H9 (cell line): ENCODE results near the gene PLD5. TPM values are rescaled to one million over a fixed set of nuclear protein-coding genes. Genes with fewer than 3 reads are reported as not detected.

Experiments
- DNase-seq: peaks from one replicate; pipeline ENCODE4 v3.0.0-alpha.2; 2017
- H2AFZ ChIP-seq: one replicate; pipeline ENCODE4 v1.6.1; 2013; ENCODE audit warnings: mild to moderate bottlenecking, low read length, control low read depth, moderate library complexity
- H2AK5ac ChIP-seq: 2 replicates; pipeline ENCODE4 v1.6.1; 2013; ENCODE audit warnings: low read length, control low read depth, mixed read lengths; ENCODE audit not compliant: insufficient read length
- H2BK120ac ChIP-seq: one replicate; pipeline ENCODE4 v1.6.1; 2013; ENCODE audit warnings: low read depth, mild to moderate bottlenecking, low read length, control low read depth, inconsistent platforms; ENCODE audit not compliant: poor library complexity, severe bottlenecking
- H2BK12ac ChIP-seq: 2 replicates; pipeline ENCODE4 v1.6.1; 2013; ENCODE audit warnings: low read length, control low read depth, mixed read lengths, low read depth; ENCODE audit not compliant: insufficient read length
- H2BK15ac ChIP-seq: 2 replicates; pipeline ENCODE4 v1.6.1; 2013; ENCODE audit warnings: low read depth, low read length, control low read depth
- H2BK20ac ChIP-seq: one replicate; pipeline ENCODE4 v1.6.1; 2013; ENCODE audit warnings: low read depth, mild to moderate bottlenecking, low read length, control low read depth, inconsistent platforms; ENCODE audit not compliant: poor library complexity, severe bottlenecking
- H2BK5ac ChIP-seq: 2 replicates; pipeline ENCODE4 v1.6.1; 2013; ENCODE audit warnings: low read length, control low read depth, mixed read lengths; ENCODE audit not compliant: insufficient read length
- H3K14ac ChIP-seq: 2 replicates; pipeline ENCODE4 v1.6.1; 2013; ENCODE audit warnings: low read length, control low read depth; ENCODE audit not compliant: insufficient read depth
- H3K18ac ChIP-seq: 2 replicates; pipeline ENCODE4 v1.6.1; 2013; ENCODE audit warnings: low read depth, mild to moderate bottlenecking, mixed read lengths, low read length, control low read depth; ENCODE audit not compliant: insufficient read length
- H3K23ac ChIP-seq: 2 replicates; pipeline ENCODE4 v1.6.1; 2013; ENCODE audit warnings: low read length, control low read depth, mixed read lengths, low read depth; ENCODE audit not compliant: insufficient read length
- H3K23me2 ChIP-seq: 2 replicates; pipeline ENCODE4 v1.6.1; 2013; ENCODE audit warnings: low read depth, mild to moderate bottlenecking, mixed read lengths, low read length, control low read depth; ENCODE audit not compliant: insufficient read length, poor library complexity, severe bottlenecking
- H3K27ac ChIP-seq: 2 replicates; pipeline ENCODE4 v1.5.1; 2013; ENCODE audit warnings: low read length, control low read depth, mixed read lengths, low read depth; ENCODE audit not compliant: insufficient read length
- H3K27me3 ChIP-seq: 2 replicates; pipeline ENCODE4 v1.6.1; 2013; ENCODE audit warnings: low read length, control low read depth, inconsistent platforms; ENCODE audit not compliant: insufficient read depth
- H3K4ac ChIP-seq: 2 replicates; pipeline ENCODE4 v1.6.1; 2013; ENCODE audit warnings: low read depth, mild to moderate bottlenecking, control low read depth, inconsistent platforms, low read length, moderate library complexity
- H3K4me1 ChIP-seq: 2 replicates; pipeline ENCODE4 v1.6.1; 2013; ENCODE audit warnings: low read length, control low read depth, inconsistent platforms; ENCODE audit not compliant: insufficient read depth
- H3K4me2 ChIP-seq: 2 replicates; pipeline ENCODE4 v1.6.1; 2013; ENCODE audit warnings: low read length, control low read depth, mixed read lengths; ENCODE audit not compliant: insufficient read length, insufficient read depth
- H3K56ac ChIP-seq: 2 replicates; pipeline ENCODE4 v1.6.1; 2013; ENCODE audit warnings: low read depth, mild to moderate bottlenecking, mixed read lengths, low read length, control low read depth; ENCODE audit not compliant: insufficient read length
- H3K79me1 ChIP-seq: 2 replicates; pipeline ENCODE4 v1.6.1; 2013; ENCODE audit warnings: low read depth, mild to moderate bottlenecking, moderate library complexity, low read length, control low read depth, inconsistent platforms; ENCODE audit not compliant: insufficient read depth, poor library complexity, severe bottlenecking
- H3K79me2 ChIP-seq: 2 replicates; pipeline ENCODE4 v1.6.1; 2013; ENCODE audit warnings: low read length, control low read depth, inconsistent platforms; ENCODE audit not compliant: insufficient read depth
- H3K9ac ChIP-seq: 2 replicates; pipeline ENCODE4 v1.6.1; 2013; ENCODE audit warnings: low read length, control low read depth, mixed read lengths; ENCODE audit not compliant: insufficient read length; ENCODE audit errors: extremely low read depth
- H3K9me3 ChIP-seq: one replicate; pipeline ENCODE4 v1.6.1; 2013; ENCODE audit warnings: low read depth, low read length, inconsistent platforms; ENCODE audit not compliant: control insufficient read depth
- H3T11ph ChIP-seq: one replicate; pipeline ENCODE4 v1.6.1; 2013; ENCODE audit warnings: mild to moderate bottlenecking, low read length, control low read depth, inconsistent platforms
- H4K20me1 ChIP-seq: one replicate; pipeline ENCODE4 v1.6.1; 2013; ENCODE audit not compliant: control insufficient read depth, insufficient read length, insufficient read depth
- H4K5ac ChIP-seq: 2 replicates; pipeline ENCODE4 v1.6.1; 2013; ENCODE audit warnings: low read depth, mild to moderate bottlenecking, mixed read lengths, low read length, control low read depth; ENCODE audit not compliant: insufficient read length
- H4K8ac ChIP-seq: replicated peaks from 2 replicates; pipeline ENCODE4 v1.6.1; 2013; ENCODE audit warnings: low read length, control low read depth, mixed read lengths, low read depth; ENCODE audit not compliant: insufficient read length
- H4K91ac ChIP-seq: 2 replicates; pipeline ENCODE4 v1.6.1; 2013; ENCODE audit warnings: low read depth, mild to moderate bottlenecking, moderate library complexity, mixed read lengths, low read length, control low read depth; ENCODE audit not compliant: insufficient read length
- H3K27ac Mint-ChIP-seq, 3 experiments: 2 replicates in 2 of 3; 3 replicates in 1 of 3; pipeline ENCODE4 v1.8.0; 2020 to 2021; ENCODE audit warnings: mixed read lengths in 3 of 3, mild to moderate bottlenecking in 1 of 3, moderate library complexity in 1 of 3
- H3K27me3 Mint-ChIP-seq: 2 replicates; pipeline ENCODE4 v1.8.0; 2021; ENCODE audit warnings: low read depth, mild to moderate bottlenecking, moderate library complexity, mixed read lengths
- H3K36me3 Mint-ChIP-seq, 3 experiments: 2 replicates in 2 of 3; 3 replicates in 1 of 3; pipeline ENCODE4 v1.8.0; 2020 to 2021; ENCODE audit warnings: low read depth in 3 of 3, mixed read lengths in 3 of 3; ENCODE audit not compliant: insufficient read depth in 1 of 3
- H3K4me1 Mint-ChIP-seq, 2 experiments: 2 replicates each; pipeline ENCODE4 v1.8.0; 2020; ENCODE audit warnings: mixed read lengths in 2 of 2
- H3K4me3 Mint-ChIP-seq, 2 experiments: 2 replicates in 1 of 2; 3 replicates in 1 of 2; pipeline ENCODE4 v1.8.0; 2020 to 2021; ENCODE audit warnings: mild to moderate bottlenecking in 2 of 2, mixed read lengths in 2 of 2, moderate library complexity in 1 of 2
- H3K9me3 Mint-ChIP-seq, 2 experiments: 2 replicates in 1 of 2; 3 replicates in 1 of 2; pipeline ENCODE4 v1.8.0; 2020; ENCODE audit warnings: mild to moderate bottlenecking in 2 of 2, mixed read lengths in 2 of 2, moderate library complexity in 1 of 2
- CTCF ChIP-seq: fragments of 200-600 bp; sonication (generic); conservative IDR thresholded peaks from 3 replicates; pipeline ENCODE4 v1.8.0; 2021; ENCODE audit warnings: antibody characterized with exemption, mild to moderate bottlenecking
- WGBS: extraction: QIAGEN DNeasy Blood & Tissue Kit; methylation state at CpG from one replicate; pipeline ENCODE4 v1.1.7; 2013; ENCODE audit warnings: missing lambda C conversion rate, low lambda C conversion rate, mixed read lengths; ENCODE audit not compliant: insufficient read length; ENCODE audit errors: extremely low coverage; 5-methylcytosine and 5-hydroxymethylcytosine counted together
- total RNA-seq: library from RNA; stranded (reverse); gene quantifications from 2 replicates; pipeline ENCODE4 v1.2.1, GENCODE V29; 2021

PLD5 gene
- total RNA-seq, 1 experiment from 2014 or later: 5.2 TPM

- H2BK5ac ChIP-seq: no peak overlapping the region
- H3K4me2 ChIP-seq: no peak overlapping the region
- H4K8ac ChIP-seq: no peak overlapping the region
- no peak for TF ChIP-seq CTCF
- no peaks in the 10 kb centered on the region for H3K27me3 ChIP-seq
- H3K56ac ChIP-seq: no peak overlapping the region
- no peaks in the 10 kb centered on the region for H4K20me1 ChIP-seq
- no peak overlapping the region for H3K14ac ChIP-seq
- no peak overlapping the region for H4K5ac ChIP-seq
- peaks cover 6 to 10% of the 10 kb centered on the region in 2 experiments for H3K9me3 Mint-ChIP-seq
- H3K79me1 ChIP-seq: no peaks in the 10 kb centered on the region
- H2BK15ac ChIP-seq: no peak overlapping the region
- no peak overlapping the region for H2AFZ ChIP-seq
- no peak overlapping the region for H3K4me3 Mint-ChIP-seq
- no peaks in the 10 kb centered on the region for H3K9me3 ChIP-seq
- WGBS: no CpG with 5 or more reads among the region's 8 CpGs
- no peaks in the 10 kb centered on the region for H3K23me2 ChIP-seq
- no peak overlapping the region for H3K23ac ChIP-seq
- peaks cover 2 to 16% (median 5%) of the 10 kb centered on the region in 3 experiments; a peak in 5 of 7 replicates for H3K36me3 Mint-ChIP-seq
- H3K27ac ChIP-seq: no peak overlapping the region
- H2BK120ac ChIP-seq: no peak overlapping the region
- no peaks in the 10 kb centered on the region for H3K27me3 Mint-ChIP-seq
- peaks cover 29 to 42% of the 10 kb centered on the region in 2 experiments for H3K4me1 Mint-ChIP-seq
- H2BK20ac ChIP-seq: no peak overlapping the region
- H4K91ac ChIP-seq: no peak overlapping the region
- no peak for DNase-seq
- H3K9ac ChIP-seq: no peak overlapping the region
- H3K4me1 ChIP-seq: no peaks in the 10 kb centered on the region; the same call in 1 of the 2 replicates
- no peaks in the 10 kb centered on the region for H3K79me2 ChIP-seq
- no peak overlapping the region for H2BK12ac ChIP-seq
- no peak overlapping the region for H3K4ac ChIP-seq
- no peak overlapping the region for H3K18ac ChIP-seq
- peak overlapping the region in 1 of 3 experiments; percentile 31; a peak in 3 of 7 replicates for H3K27ac Mint-ChIP-seq
- no peak overlapping the region for H2AK5ac ChIP-seq
- H3T11ph ChIP-seq: no peak overlapping the region
Measured at GRCh38 chr1:242199776-242200458, 324.6 kb downstream of the PLD5 start.
